ENCODE data around the gene RABGAP1L.
"Not testable (repeated sequence)": the region's sequence is repeated elsewhere in the genome, so short reads cannot be mapped to it uniquely, and the experiment has no call there.

The RABGAP1L gene

DNA sequence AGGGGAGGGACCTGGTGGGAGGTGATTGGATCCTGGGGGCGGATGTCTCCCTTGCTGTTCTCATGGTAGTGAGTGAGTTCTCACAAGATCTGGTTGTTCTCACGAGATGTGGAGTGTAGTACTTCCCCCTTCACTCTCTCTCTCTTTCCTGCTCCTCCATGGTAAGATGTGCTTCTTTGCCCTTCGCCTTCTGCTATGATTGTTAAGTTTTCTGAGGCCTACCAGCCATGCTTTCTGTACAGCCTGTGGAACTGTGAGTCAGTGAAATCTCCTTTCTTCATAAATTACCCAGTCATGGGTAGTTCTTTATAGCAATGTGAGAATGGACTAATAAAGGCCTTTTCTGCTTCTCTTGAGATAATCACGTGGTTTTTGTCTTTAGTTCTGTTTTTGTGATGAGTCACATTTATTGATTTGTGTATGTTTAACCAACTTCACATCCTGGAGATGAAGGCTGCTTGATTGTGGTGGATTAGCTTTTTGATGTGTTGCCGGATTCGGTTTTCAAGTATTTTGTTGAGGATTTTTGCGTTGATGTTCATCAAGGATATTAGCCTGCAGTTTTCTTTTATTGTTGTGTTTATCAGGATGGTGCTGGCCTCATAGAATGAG lies 45.5 kb downstream of the RABGAP1L start:
- no peak for DNase-seq

- no peak for DNase-seq
Measured at GRCh38 chr1:174206148-174206836, 47.0 kb downstream of the RABGAP1L start.

DNA sequence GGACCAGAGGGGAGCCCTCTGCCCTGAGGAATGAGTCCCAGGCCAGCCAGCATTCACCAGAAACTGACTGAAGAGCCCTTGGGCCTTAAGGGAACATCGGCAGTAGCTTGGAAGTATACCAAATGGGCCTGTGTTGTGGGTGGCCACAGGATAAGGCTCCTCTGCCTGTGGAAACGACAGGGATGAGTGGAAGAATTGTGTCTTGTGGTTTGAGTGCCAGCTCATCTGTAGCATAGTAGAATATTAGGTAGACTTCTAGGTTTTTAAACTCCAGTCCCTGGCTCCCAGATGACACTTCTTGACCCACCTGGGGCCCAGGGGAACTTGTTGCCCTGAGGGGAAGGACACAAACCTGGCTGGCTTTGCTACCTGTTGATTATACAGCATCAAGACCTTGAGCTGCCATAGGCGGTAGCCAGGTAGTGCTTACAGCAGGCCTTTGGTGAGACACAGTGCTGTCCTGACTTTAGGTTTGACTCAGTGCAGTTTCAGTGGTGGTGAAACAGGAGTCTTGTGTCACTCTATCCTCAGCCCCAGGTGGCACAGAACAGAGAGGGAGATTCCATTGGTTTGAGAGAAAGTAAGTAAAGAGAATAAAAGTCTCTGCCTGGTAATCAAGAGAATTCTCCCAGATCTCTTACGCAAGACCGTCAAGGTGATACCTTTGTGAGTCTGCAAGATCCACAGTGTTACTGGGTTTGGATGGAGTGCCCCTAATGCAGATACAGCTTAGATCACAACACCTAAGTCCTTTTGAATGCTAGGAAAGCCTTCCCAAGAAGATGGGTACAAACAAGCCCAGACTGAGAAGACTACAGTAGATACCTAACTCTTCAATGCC lies 50.2 kb downstream of the RABGAP1L start:
- DNase-seq: peak; percentile 38

DNA sequence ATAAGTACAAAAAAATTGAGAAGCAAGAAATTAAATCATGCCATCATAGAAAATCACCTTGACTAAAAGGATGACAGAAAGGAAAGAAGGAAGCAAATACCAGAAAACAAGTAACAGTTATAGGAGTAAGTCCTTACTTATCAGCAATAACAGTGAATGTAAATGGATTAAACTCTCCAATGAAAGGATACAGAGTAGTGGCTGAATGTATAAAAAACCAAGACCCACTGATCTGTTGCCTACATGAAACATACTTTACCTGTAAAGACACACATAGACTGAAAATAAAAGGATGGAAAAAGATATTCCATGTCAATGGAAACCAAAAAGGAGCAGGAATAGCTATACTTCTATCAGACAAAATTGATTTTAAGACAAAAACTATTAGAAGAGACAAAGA lies 52.2 kb downstream of the RABGAP1L start:
- no peak for DNase-seq

DNA sequence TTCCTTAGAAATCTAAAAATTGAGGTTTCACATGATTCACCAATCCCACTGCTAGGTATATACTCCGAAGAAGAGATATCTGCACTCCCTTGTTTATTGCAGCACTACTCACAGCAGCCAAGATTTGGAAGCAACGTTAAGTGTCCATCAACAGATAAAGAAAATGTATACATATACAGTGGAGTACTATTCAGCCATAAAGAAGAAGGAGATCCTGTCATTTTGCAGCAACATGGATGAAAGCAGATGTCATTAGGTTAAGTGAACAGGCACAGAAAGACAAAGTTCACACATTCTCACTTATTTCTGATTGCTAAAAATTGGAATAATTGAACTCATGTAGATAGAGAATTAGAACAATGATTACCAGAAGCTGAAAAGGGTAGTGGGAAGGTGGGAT lies 56.4 kb downstream of the RABGAP1L start:
- no peak for DNase-seq

DNA sequence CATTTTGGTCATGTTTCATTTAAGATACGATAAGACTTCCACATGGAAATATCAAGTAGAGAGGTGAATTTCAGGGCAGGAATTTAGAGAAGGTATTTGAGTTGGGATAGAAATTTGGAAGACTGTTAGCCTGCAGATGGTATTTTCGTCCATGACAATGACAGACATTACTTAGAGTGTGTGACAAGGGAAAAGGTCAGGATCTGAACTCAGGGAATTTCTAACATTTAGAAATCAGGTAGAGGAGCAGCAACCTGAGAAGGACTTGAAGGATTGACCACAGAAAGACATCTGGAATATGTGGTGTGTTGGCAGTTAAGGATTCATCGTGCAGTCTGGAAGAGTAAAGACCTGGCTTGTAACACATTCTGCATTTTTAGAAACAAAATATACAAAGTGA lies 57.9 kb downstream of the RABGAP1L start:
- no peak for DNase-seq

DNA sequence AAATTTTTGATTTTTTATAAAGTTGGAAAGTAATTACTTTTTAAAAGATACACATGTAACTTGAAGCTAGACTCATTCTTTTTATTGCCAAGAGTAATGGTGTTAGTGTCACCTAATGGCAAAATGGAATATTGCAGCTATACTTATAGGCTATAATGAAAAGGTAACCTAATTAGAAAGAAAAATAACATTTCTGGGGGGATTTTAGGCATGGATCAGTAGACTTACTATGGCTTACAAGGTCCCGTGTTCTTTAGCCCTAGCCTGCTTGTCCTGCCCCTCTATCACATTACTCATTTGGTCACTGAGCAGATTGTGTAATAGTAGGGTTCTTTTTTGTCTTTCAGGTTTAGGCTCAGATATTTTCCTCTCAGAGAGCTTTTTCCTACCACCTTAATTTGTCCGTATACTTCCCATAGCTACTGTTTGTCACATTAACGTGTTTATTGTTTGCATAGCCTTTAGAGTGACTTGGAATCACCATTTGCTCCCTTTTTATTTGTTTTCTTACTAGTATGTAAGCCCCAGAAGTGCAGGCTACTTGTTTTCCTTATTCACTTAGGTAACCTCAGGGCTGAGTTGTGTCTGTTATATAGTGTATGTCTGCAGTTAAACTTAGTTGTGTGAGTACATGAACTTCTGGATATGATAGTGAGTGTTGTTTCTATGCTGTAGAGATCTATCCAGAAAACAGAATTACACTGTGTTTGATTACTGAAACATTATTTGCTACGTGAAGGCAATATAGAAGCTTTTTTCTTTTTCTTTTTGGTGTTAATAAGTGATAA lies 58.7 kb downstream of the RABGAP1L start:
- no peak for DNase-seq

DNA sequence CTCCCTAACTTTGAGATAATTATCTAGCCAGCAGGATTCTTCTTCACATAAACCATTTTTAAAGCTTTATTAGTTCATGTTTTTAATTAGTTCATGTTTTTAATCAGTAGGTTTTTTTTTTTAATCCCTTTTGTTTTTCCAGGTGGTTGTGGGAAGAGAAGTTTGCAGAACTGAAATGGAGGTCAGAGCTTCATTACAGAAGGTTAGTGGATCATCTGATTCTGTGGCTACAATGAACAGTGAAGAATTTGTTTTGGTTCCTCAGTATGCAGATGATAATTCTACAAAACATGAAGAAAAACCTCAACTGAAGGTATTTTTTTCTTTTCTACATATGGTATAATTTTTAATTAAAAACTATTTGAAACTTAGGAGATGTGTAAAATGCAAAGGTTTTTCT lies 59.7 kb downstream of the RABGAP1L start:
- no peak for DNase-seq

GRCh38 chr1:174219606-174220370 lies 60.5 kb downstream of the RABGAP1L start:
- no peak for DNase-seq

DNA sequence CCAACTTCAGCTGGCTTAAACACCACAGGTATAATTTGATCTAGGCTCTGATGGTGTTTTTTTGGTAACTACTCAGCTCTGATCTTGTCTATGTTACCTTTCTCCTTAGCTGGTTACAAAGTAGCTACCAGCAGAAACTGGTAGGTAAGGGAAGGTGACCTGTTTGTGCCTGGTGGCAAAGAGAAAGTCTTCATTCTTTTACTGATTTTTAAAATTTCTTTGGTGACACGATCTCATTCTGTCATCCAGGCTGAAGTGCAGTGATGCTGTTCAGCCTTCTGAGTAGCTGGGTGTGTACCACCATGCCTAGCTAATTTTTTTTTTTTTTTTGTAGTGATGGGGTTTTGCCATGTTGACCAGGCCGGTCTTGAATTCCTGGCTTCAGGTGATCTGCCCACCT lies 62.4 kb downstream of the RABGAP1L start:
- no peak for DNase-seq

GRCh38 chr1:174222166-174222949 lies 63.0 kb downstream of the RABGAP1L start:
- no peak for DNase-seq

- DNase-seq: no peak
Measured at GRCh38 chr1:174224641-174225040, 65.3 kb downstream of the RABGAP1L start.

DNA sequence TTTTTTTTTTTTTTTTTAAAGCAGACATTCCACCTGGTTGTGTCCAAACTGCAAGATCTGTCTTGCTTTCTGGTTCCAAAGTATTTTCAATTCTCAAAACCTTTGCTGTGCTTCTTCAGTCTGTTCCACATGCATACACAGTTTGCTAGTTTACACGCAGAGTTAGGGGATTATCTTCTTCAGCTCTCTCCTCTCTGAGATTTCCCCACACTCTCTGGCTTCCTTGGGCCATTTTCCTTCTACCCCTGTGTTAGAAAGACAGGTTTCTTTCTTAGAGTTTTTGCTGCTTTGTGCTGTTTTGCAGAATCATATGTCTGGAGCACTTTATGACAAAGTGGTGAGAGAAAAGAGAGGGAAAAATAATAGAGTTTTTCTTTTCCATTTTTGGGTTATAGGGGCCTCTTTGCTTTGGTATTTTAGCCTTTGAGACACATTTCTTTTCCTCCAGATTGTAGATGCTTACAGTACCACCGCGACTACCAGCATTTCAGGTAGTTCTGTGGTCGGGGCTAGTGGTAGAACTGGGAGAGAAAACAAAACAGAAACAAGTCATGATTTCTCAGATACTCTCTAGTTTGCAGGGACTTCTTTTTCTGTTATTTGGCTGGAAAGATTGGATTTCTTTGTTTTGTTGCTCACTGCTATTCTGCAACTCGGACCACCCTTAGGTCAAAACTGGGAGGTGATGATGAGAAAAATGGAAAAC lies 66.3 kb downstream of the RABGAP1L start:
- no peak for DNase-seq

- no peak for DNase-seq
Measured at GRCh38 chr1:174230399-174230798, 71.1 kb downstream of the RABGAP1L start.

- no peak for DNase-seq
Measured at GRCh38 chr1:174232761-174233160, 73.4 kb downstream of the RABGAP1L start.

- DNase-seq: not testable (repeated sequence)
Measured at GRCh38 chr1:174238845-174239501, 79.7 kb downstream of the RABGAP1L start.

DNA sequence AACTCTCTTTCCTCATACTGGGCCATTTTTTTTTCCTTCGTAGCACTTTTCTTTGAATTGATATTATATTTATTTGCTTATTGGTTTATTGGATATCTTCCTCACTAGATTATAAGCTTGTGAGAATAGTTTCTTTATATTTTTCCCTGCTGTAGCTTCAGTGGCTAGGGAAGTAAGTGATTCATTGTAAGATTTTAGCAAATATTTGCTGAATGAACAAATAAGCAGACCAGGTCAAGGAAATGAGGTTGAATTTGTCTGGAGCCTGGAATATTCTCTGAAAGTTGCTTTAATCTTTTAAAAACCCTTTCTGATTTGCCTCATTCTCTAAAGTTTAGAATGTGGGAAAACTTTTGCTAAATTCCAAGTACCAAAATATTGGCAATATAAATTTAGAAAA lies 80.2 kb downstream of the RABGAP1L start:
- DNase-seq: no peak

DNA sequence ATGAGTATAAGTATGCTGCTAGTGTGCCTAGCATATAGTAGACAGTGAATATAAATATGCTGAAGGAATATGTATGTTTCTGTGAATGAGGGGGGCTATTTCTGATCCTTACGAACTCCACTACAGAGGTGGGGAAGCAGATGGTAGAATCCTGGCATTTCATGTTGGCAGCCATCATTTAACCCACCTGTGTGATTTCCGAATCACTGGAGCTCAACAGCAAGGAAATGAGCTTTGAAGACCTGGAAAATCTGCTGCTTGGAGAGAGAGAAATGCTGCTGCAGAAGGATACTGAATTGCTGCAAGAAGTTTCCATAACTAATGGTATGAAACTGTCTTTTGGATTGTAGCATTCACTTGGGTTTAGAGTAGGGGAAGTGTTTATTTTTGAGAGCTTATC lies 83.5 kb downstream of the RABGAP1L start:
- DNase-seq: no peak

- no peak for DNase-seq
Measured at GRCh38 chr1:174243451-174244000, 84.2 kb downstream of the RABGAP1L start.

GRCh38 chr1:174244017-174244416 lies 84.7 kb downstream of the RABGAP1L start:
- no peak for DNase-seq

Measured in activated CD4-positive, alpha-beta T cell treated with anti-CD3 and anti-CD28 coated beads for 48 hours (primary cell).